Activated T-helper 1 cell treated with anti-CD3 and anti-CD28 coated beads, Interleukin-12 subunit alpha, Interleukin-12 subunit beta, Interleukin-2, Interleukin-4 antibody, amounts not matched to agents 30 ng/mL and 10 ng/mL and 1 ng/mL, durations not matched to agents 14 hours and 24 hours and 36 hours (primary cell): ENCODE measurements around the gene DENND2A. TPM values are rescaled to one million over a fixed set of nuclear protein-coding genes. Genes with fewer than 3 reads are reported as not detected.

Experiments
- DNase-seq: peaks from one replicate; pipeline ENCODE4 v3.0.0; 2021; ENCODE audit warnings: low spot score
- H3K27ac Mint-ChIP-seq: one replicate; pipeline ENCODE4 v1.8.0; 2021; ENCODE audit warnings: mild to moderate bottlenecking, mixed read lengths
- H3K27me3 Mint-ChIP-seq: one replicate; pipeline ENCODE4 v1.8.0; 2022; ENCODE audit warnings: mild to moderate bottlenecking, moderate library complexity, mixed read lengths; ENCODE audit not compliant: insufficient read depth
- H3K36me3 Mint-ChIP-seq: one replicate; pipeline ENCODE4 v1.8.0; 2021; ENCODE audit warnings: low read depth, mixed read lengths
- H3K4me1 Mint-ChIP-seq: one replicate; pipeline ENCODE4 v1.8.0; 2021; ENCODE audit warnings: low read depth, mixed read lengths
- H3K4me3 Mint-ChIP-seq: one replicate; pipeline ENCODE4 v1.8.0; 2021; ENCODE audit warnings: mild to moderate bottlenecking, moderate library complexity, mixed read lengths
- H3K9me3 Mint-ChIP-seq: one replicate; pipeline ENCODE4 v1.8.0; 2021; ENCODE audit warnings: mixed read lengths
- intact Hi-C: fragments of 100-400 bp; cut with micrococcal nuclease; formaldehyde crosslinking; loops from one replicate; pipeline ENCODE4 v1.15.1; 2024
- total RNA-seq: library from RNA; stranded (reverse); gene quantifications from 2 replicates; pipeline ENCODE4 v1.2.3, GENCODE V29; 2022

The DENND2A gene, protein sequence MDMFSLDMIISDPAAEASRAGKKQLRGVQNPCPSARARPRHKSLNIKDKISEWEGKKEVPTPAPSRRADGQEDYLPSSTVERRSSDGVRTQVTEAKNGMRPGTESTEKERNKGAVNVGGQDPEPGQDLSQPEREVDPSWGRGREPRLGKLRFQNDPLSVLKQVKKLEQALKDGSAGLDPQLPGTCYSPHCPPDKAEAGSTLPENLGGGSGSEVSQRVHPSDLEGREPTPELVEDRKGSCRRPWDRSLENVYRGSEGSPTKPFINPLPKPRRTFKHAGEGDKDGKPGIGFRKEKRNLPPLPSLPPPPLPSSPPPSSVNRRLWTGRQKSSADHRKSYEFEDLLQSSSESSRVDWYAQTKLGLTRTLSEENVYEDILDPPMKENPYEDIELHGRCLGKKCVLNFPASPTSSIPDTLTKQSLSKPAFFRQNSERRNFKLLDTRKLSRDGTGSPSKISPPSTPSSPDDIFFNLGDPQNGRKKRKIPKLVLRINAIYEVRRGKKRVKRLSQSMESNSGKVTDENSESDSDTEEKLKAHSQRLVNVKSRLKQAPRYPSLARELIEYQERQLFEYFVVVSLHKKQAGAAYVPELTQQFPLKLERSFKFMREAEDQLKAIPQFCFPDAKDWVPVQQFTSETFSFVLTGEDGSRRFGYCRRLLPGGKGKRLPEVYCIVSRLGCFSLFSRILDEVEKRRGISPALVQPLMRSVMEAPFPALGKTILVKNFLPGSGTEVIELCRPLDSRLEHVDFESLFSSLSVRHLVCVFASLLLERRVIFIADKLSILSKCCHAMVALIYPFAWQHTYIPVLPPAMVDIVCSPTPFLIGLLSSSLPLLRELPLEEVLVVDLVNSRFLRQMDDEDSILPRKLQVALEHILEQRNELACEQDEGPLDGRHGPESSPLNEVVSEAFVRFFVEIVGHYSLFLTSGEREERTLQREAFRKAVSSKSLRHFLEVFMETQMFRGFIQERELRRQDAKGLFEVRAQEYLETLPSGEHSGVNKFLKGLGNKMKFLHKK
- total RNA-seq = not detected in 2 replicates

DNA sequence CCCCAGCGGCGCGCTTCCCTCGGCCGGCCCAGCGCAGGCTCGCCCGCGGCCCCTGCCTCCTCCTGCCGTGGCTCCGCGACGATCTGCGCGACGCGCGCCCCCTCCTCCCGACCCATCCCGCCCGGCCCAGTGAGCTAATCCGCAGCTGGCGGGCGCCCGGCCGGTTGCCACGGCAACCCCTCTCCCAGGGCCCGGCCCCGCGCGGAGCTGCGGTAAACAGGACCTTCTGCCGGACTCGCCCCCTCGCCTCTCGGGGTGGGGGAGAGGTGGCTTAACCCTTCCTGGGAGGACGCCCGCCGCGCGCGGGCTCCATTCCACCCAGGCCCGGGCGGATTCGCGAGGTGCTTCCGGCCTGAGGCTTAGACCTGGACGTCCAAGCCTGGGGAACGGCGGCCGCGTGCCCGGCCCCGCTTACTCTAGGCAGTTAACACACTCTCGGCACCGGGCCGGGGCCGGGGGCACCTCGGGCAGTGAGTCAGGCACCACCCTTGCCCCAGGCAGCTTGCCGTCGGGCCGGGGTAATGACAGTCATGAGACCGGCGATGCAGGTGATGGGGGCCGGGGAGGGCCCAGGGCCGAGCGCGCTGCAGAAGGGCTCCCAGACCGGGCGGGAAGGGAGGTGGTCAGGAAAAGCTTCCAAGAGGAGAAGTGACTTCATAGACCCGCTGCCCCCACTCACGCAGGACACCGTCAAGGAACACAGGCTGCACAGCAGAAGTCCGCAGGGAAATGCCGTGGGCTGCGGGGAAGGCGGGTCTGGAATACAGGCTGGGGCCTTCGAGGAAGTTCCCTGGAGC lies at the start of gene DENND2A:
Gene DENND2A, minus strand, starts transcription at position 87 of the 797 bp plus-strand sequence. CDS start 38,416 bp downstream, outside the sequence.
- intact Hi-C loops = no loop called here
- Mint-ChIP-seq H3K27me3 (peaks cover 67% of the 10 kb centered on the region), H3K36me3 (no peaks in the 10 kb centered on the region), H3K9me3 (no peaks in the 10 kb centered on the region), H3K27ac (no peak within 1 kb of the TSS), H3K4me1 (peaks cover 8% of the 10 kb centered on the region), H3K4me3 (peak within 1 kb of the TSS; percentile 68)
- no peak for DNase-seq

GRCh38 chr7:140689199-140690152 lies 48.9 kb upstream of the DENND2A start:
- Mint-ChIP-seq H3K4me3 (no peak overlapping the region), H3K9me3 (no peaks in the 10 kb centered on the region), H3K27ac (no peak overlapping the region), H3K36me3 (peaks cover 6% of the 10 kb centered on the region), H3K27me3 (no peaks in the 10 kb centered on the region), H3K4me1 (no peaks in the 10 kb centered on the region)
- intact Hi-C loops = loop anchor here (10.0 kb wide), 1 partner anchor 865 kb away; the partner anchor contains the start of gene AGK
- no peak for DNase-seq

- H3K27ac Mint-ChIP-seq = no peak overlapping the region
- no peak for DNase-seq
- H3K4me1 Mint-ChIP-seq = no peaks in the 10 kb centered on the region
- no peaks in the 10 kb centered on the region for H3K27me3 Mint-ChIP-seq
- intact Hi-C loops = no loop called here
- H3K9me3 Mint-ChIP-seq = no peaks in the 10 kb centered on the region
- no peak overlapping the region for H3K4me3 Mint-ChIP-seq
- H3K36me3 Mint-ChIP-seq = peaks cover 7% of the 10 kb centered on the region
These were observed 47.7 kb upstream of the DENND2A start for GRCh38 chr7:140688341-140688740.

- DNase-seq = no peak
- Mint-ChIP-seq H3K36me3 (peaks cover 6% of the 10 kb centered on the region), H3K27ac (no peak overlapping the region), H3K27me3 (no peaks in the 10 kb centered on the region), H3K4me1 (no peaks in the 10 kb centered on the region), H3K4me3 (no peak overlapping the region), H3K9me3 (no peaks in the 10 kb centered on the region)
- intact Hi-C loops = no loop called here
These were observed 46.3 kb upstream of the DENND2A start for GRCh38 chr7:140686921-140687320.

- no peak for DNase-seq
- Mint-ChIP-seq H3K4me1 (no peaks in the 10 kb centered on the region), H3K27me3 (no peaks in the 10 kb centered on the region), H3K9me3 (no peaks in the 10 kb centered on the region), H3K36me3 (peaks cover 11% of the 10 kb centered on the region), H3K4me3 (no peak overlapping the region), H3K27ac (no peak overlapping the region)
- intact Hi-C loops = no loop called here
These were observed 44.9 kb upstream of the DENND2A start for GRCh38 chr7:140685407-140686087.

DNA sequence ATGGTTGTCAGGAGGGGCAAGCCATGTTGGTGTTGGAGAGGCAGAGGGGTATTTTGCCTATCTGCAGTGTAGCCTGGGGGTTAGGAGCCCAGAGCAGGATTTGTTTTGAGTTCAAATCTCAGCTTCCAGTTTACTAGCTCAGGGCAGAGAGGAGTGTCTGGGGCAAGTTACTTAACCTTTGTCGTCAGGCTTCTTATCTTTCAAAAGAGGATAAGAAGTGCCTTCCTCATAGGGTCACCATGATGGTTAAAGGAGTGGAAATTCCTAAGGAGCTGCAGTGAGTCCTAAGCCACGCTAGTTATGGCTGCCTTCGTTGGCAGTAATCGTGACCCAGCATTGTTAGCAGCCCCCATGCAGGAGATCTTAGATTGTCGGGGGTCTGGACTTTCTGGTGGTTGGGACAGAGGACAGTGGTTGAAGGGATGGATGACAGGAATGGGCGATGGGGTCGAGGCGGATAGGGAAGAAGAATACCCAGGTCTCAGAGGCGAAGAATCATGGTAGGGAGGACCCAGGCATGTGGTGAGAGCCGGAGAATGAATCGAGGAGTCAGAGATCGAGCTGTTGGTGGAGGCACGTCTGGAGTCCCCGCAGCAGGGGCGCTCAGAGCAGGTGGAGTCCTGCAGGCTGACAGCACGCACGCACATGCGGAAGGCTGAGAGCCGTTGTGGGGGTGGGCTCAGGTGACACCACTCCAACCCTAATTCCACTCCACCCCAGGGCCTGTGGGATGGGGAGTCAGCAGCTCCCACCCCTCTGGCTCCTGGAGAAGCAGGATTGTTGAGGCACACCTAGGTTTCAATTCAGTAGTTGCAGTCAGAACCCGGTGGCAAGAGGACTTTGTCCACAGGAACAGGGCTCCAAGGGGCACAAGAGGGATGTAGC lies 43.7 kb upstream of the DENND2A start:
- DNase-seq = no peak
- Mint-ChIP-seq H3K4me3 (no peak overlapping the region), H3K36me3 (peaks cover 11% of the 10 kb centered on the region), H3K27me3 (no peaks in the 10 kb centered on the region), H3K9me3 (no peaks in the 10 kb centered on the region), H3K27ac (no peak overlapping the region), H3K4me1 (no peaks in the 10 kb centered on the region)
- intact Hi-C loops = no loop called here

- intact Hi-C loops = no loop called here
- Mint-ChIP-seq H3K9me3 (no peaks in the 10 kb centered on the region), H3K27ac (no peak overlapping the region)
These were observed 43.0 kb upstream of the DENND2A start for GRCh38 chr7:140683657-140684056.

DNA sequence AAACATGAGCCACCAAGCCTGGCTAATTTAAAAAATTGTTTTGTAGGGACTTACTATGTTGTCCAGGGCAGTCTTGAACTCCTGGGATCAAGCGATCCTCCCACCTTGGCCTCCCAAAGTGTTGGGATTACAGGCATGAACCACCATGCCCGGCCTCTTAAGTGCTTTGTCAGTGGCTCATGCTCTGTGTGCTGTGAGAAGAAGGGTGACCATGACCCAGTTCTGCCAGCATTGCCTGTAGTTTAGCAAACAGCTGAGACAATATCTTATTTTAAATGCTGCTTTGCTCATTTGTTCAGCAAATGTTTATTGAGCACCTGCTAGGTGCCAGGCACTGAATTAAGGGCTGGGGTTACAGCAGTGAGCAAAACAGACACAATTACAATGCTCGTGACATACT lies 41.2 kb upstream of the DENND2A start:
- intact Hi-C loops = no loop called here
- Mint-ChIP-seq H3K4me3 (no peak overlapping the region), H3K36me3 (peaks cover 24% of the 10 kb centered on the region), H3K9me3 (no peaks in the 10 kb centered on the region), H3K27me3 (no peaks in the 10 kb centered on the region), H3K4me1 (no peaks in the 10 kb centered on the region), H3K27ac (no peak overlapping the region)
- no peak for DNase-seq

More at GRCh38 chr7:140683657-140684056, 43.0 kb upstream of the DENND2A start:
- no peak for DNase-seq
- H3K4me3 Mint-ChIP-seq = no peak overlapping the region
- H3K27me3 Mint-ChIP-seq = no peaks in the 10 kb centered on the region
- no peaks in the 10 kb centered on the region for H3K4me1 Mint-ChIP-seq
- H3K36me3 Mint-ChIP-seq = peaks cover 13% of the 10 kb centered on the region

DNA sequence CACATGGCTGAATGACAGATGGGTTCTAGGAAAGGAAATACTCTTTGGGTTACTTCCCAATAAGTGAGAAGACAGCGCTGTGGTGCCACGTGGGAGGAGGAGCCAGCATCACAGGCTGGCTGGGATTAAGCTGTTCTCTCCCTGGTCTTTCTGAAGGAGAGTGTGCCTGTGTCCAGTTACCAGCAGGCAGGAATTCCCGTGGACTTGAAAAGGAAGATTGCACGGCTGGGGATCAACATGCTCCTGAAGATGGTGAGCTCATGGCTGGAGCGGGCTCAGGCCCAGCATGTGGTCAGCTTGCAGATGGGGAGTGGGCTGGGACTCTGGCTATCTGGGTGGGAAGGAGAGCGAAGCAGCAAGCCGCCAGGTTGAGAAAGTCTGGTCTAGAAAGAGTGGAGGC lies 40.3 kb upstream of the DENND2A start:
- Mint-ChIP-seq H3K27me3 (no peaks in the 10 kb centered on the region), H3K4me3 (no peak overlapping the region), H3K27ac (no peak overlapping the region), H3K36me3 (peaks cover 24% of the 10 kb centered on the region), H3K4me1 (no peaks in the 10 kb centered on the region), H3K9me3 (no peaks in the 10 kb centered on the region)
- intact Hi-C loops = no loop called here
- DNase-seq = no peak

DNA sequence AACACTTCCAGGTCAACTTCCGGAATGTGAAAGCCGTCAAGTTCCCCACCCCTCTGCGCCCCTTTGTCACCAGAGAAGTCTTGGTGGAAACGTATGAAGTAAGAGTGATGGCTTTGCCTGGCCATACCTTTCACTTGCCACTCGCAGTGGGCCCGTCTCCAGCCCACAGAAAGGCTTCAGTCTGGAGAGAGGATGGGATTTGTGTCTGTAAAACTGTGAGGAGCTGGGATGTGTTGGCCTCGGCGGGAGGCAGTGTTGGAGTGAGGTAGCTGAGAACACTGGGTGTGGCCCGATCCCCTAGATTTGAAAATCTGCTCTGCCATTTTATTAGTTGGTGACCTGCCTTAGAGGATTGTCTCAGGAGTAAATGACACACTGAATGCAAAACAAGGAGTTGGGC lies 38.6 kb upstream of the DENND2A start:
- DNase-seq = no peak
- H3K27me3 Mint-ChIP-seq = no peaks in the 10 kb centered on the region
- H3K4me3 Mint-ChIP-seq = no peak overlapping the region
- intact Hi-C loops = no loop called here
- peaks cover 14% of the 10 kb centered on the region for H3K4me1 Mint-ChIP-seq
- H3K27ac Mint-ChIP-seq = no peak overlapping the region
- no peaks in the 10 kb centered on the region for H3K9me3 Mint-ChIP-seq
- H3K36me3 Mint-ChIP-seq = peaks cover 23% of the 10 kb centered on the region

GRCh38 chr7:140678816-140679130 lies 38.2 kb upstream of the DENND2A start:
- Mint-ChIP-seq H3K27ac (no peak overlapping the region), H3K9me3 (no peaks in the 10 kb centered on the region), H3K4me3 (no peak overlapping the region), H3K27me3 (no peaks in the 10 kb centered on the region), H3K36me3 (peaks cover 22% of the 10 kb centered on the region), H3K4me1 (peaks cover 18% of the 10 kb centered on the region)
- intact Hi-C loops = no loop called here
- DNase-seq = no peak
